ENCODE results near the gene ECM1.

ECM1 gene

GRCh38 chr1:150560576-150561253, 52.8 kb downstream of the ECM1 start:
- peak overlapping the region; percentile 58 for H3K4me3 ChIP-seq (ENCODE audit: low read depth, low read length)
- peak; percentile 79 for TF ChIP-seq CTCF (conservative IDR thresholded peaks at IDR 0.05; ENCODE audit: low read depth, low read length)
- DNase-seq (ENCODE audit: low read depth), result no peak

GRCh38 chr1:150561254-150561973, 53.5 kb downstream of the ECM1 start:
- TF ChIP-seq CTCF (conservative IDR thresholded peaks at IDR 0.05; ENCODE audit: low read depth, low read length), result peak; percentile 40
- DNase-seq (ENCODE audit: low read depth), result peak; percentile 100
- H3K4me3 ChIP-seq (ENCODE audit: low read depth, low read length), result peak overlapping the region; percentile 58

GRCh38 chr1:150561974-150562445, 54.1 kb downstream of the ECM1 start:
- no peak for TF ChIP-seq CTCF (conservative IDR thresholded peaks at IDR 0.05; ENCODE audit: low read depth, low read length)
- peak overlapping the region; percentile 58 for H3K4me3 ChIP-seq (ENCODE audit: low read depth, low read length)
- peak; percentile 98 for DNase-seq (ENCODE audit: low read depth)

- DNase-seq (ENCODE audit: low read depth), result peak; percentile 42
- no peak for TF ChIP-seq CTCF (conservative IDR thresholded peaks at IDR 0.05; ENCODE audit: low read depth, low read length)
- H3K4me3 ChIP-seq (ENCODE audit: low read depth, low read length), result peak overlapping the region; percentile 58
Observed at GRCh38 chr1:150562446-150563339, 54.8 kb downstream of the ECM1 start.
